HAP-1 (cell line): ENCODE data around the gene OMG.
"Not testable (repeated sequence)": the region's sequence is repeated elsewhere in the genome, so short reads cannot be mapped to it uniquely, and the experiment has no call there.

Source experiments
- DNase-seq, 2 experiments: peaks; one replicate each; pipeline ENCODE4 v3.0.0-alpha.2; 2016 to 2020; ENCODE audit warnings: low spot score in 2 of 2
- H3K27me3 ChIP-seq: fragments of 250-450 bp; sonication (Bioruptor Pico); 2 replicates; pipeline ENCODE4 v1.5.1; 2020; ENCODE audit warnings: low read depth, mild to moderate bottlenecking, moderate library complexity
- H3K36me3 ChIP-seq: fragments of 250-450 bp; sonication (Bioruptor Pico); replicated peaks from 2 replicates; pipeline ENCODE4 v1.5.1; 2020; ENCODE audit warnings: mild to moderate bottlenecking
- H3K4me1 ChIP-seq: fragments of 250-450 bp; sonication (Bioruptor Pico); 2 replicates; pipeline ENCODE4 v1.5.1; 2020; ENCODE audit warnings: mild to moderate bottlenecking
- H3K4me3 ChIP-seq: fragments of 250-450 bp; sonication (Bioruptor Pico); 2 replicates; pipeline ENCODE4 v1.5.1; 2020; ENCODE audit warnings: mild to moderate bottlenecking, moderate library complexity
- H3K9me3 ChIP-seq: fragments of 250-450 bp; sonication (Bioruptor Pico); 2 replicates; pipeline ENCODE4 v1.5.1; 2020; ENCODE audit warnings: mild to moderate bottlenecking, moderate library complexity
- in situ Hi-C: fragments of 300-500 bp; cut with MboI; formaldehyde crosslinking; loops from 3 replicates; pipeline ENCODE4 v1.14.3; 2020; ENCODE audit warnings: low sequenced_read_pairs, inconsistent platforms, mixed read lengths

Gene OMG

GRCh38 chr17:31294231-31294630, 2.8 kb downstream of the OMG start:
- in situ Hi-C loops: no loop called here
- peak in 1 of 2 experiments; percentile 21 for DNase-seq
- Histone ChIP-seq H3K4me1 (peaks cover 41% of the 10 kb centered on the region), H3K36me3 (no peaks in the 10 kb centered on the region), H3K9me3 (no peaks in the 10 kb centered on the region), H3K27me3 (no peaks in the 10 kb centered on the region), H3K4me3 (no peak overlapping the region)

- H3K4me3 ChIP-seq: no peak overlapping the region
- H3K9me3 ChIP-seq: no peaks in the 10 kb centered on the region
- no peaks in the 10 kb centered on the region for H3K27me3 ChIP-seq
- H3K4me1 ChIP-seq: peaks cover 41% of the 10 kb centered on the region
- DNase-seq: no peak
- in situ Hi-C loops: no loop called here
- H3K36me3 ChIP-seq: no peaks in the 10 kb centered on the region
These were observed 3.5 kb downstream of the OMG start for GRCh38 chr17:31293581-31293980.

DNA sequence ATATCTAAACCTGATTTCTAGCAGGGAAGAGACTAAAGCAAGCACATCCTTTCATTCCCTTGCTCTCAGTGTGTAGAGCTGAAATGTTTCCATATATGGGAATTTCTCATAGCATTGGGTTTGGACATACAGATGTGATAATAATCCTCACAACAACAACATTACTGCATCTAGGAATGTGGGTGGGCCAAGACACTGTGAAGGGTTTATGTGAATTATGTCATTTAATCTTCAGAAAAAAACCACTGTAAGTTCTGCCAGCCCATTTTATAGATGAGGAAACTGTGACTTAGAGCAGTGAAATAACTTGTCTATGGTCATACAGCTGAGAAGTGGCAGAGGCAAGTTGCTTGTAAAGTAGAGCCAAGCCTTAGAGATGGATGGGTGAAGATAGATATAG, 5.2 kb downstream of the OMG start:
- Histone ChIP-seq H3K27me3 (no peaks in the 10 kb centered on the region), H3K4me3 (no peak overlapping the region), H3K4me1 (peaks cover 35% of the 10 kb centered on the region), H3K9me3 (no peaks in the 10 kb centered on the region), H3K36me3 (no peaks in the 10 kb centered on the region)
- DNase-seq: no peak
- in situ Hi-C loops: no loop called here

- no peaks in the 10 kb centered on the region for H3K27me3 ChIP-seq
- no peaks in the 10 kb centered on the region for H3K9me3 ChIP-seq
- no peak overlapping the region for H3K4me3 ChIP-seq
- no peaks in the 10 kb centered on the region for H3K36me3 ChIP-seq
- no peak for DNase-seq
- in situ Hi-C loops: no loop called here
- peaks cover 17% of the 10 kb centered on the region for H3K4me1 ChIP-seq
These were observed 7.2 kb downstream of the OMG start for GRCh38 chr17:31289790-31290189.

DNA sequence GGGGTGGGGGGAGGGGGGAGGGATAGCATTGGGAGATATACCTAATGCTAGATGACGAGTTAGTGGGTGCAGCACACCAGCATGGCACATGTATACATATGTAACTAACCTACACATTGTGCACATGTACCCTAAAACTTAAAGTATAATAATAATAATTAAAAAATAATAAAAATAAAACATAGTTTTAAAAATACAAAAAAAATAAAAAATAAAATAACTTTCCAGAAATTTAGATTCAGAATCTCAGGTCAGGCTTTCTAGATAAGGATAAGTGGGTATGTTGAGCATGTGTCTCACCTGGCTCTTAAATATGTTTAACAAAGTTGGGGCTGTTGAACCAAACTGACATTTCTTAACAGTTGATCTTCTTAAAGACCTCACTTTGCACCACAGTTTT, 9.1 kb downstream of the OMG start:
- H3K4me1 ChIP-seq, H3K36me3 ChIP-seq, DNase-seq, H3K27me3 ChIP-seq, H3K9me3 ChIP-seq, H3K4me3 ChIP-seq, in situ Hi-C loops: not testable (repeated sequence)

DNA sequence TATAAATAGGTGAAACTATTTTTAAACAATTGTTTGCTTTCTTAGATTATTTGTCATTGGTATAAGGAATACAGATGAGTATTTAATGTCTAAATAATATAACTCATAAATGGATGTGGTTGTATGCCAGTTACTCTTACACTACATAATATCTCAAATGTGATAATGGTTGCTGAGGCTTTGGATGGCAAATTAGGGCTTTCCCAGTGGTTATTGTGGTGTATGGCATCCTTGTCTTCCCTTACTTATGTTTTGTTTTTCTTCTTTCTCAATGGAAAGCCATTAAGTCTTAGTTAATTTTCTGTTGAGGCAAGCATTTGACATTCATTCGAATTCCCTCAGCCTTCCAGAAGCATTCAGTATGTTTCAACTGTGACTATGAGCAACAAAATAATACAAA, 10.5 kb downstream of the OMG start:
- in situ Hi-C loops: no loop called here
- no peak for DNase-seq
- no peaks in the 10 kb centered on the region for H3K4me1 ChIP-seq
- no peaks in the 10 kb centered on the region for H3K9me3 ChIP-seq
- H3K4me3 ChIP-seq: no peak overlapping the region
- no peaks in the 10 kb centered on the region for H3K27me3 ChIP-seq
- no peaks in the 10 kb centered on the region for H3K36me3 ChIP-seq

DNA sequence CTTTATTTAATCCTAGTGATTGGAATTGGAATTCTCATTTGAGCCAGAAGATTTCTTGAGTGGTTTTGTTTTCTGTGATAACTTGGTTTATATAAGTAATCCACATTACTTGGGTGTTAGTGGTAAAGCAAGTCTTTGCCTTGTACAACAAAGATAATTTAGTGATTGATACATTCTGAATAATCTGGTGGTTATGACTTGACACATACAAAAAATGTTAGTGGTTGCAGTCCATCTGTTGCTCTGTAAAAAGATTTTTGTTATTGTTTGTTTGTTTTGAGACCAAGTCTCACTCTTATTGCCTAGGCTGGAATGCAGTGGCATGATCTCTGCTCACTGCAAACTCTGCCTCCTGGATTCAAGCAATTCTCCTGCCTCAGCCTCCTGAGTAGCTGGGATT, 13.2 kb downstream of the OMG start:
- no peaks in the 10 kb centered on the region for H3K9me3 ChIP-seq
- DNase-seq: no peak

DNA sequence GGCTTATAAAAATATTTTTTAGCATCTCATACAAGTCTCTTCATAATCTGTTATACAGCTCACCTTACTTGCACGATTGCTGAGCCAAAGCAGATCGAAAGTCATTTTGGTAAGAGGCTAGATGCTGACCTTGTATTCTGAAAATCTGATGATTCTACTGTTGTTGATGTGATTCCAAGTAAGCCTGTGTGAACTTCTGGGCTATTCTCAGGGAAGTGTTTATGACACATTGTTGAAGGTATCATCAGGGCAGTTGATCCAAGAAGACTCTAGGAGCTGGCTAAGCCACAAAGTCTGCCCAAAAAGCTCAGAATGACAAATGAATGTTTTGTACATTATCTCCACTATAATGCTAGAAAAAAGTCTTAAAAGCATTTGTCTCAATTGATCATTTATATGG, 16.0 kb downstream of the OMG start:
- in situ Hi-C loops: no loop called here
- no peaks in the 10 kb centered on the region for H3K27me3 ChIP-seq
- no peak overlapping the region for H3K4me3 ChIP-seq
- H3K9me3 ChIP-seq: no peaks in the 10 kb centered on the region
- H3K36me3 ChIP-seq: 0 out of 2 replicates have a peak, but pooled peaks cover 4% of the 10 kb centered on the region
- H3K4me1 ChIP-seq: peaks cover 12% of the 10 kb centered on the region
- no peak for DNase-seq

More for the DNA sequence above, 13.2 kb downstream of the OMG start:
- no peaks in the 10 kb centered on the region for H3K36me3 ChIP-seq
- in situ Hi-C loops: no loop called here
- H3K4me3 ChIP-seq: no peak overlapping the region
- no peaks in the 10 kb centered on the region for H3K27me3 ChIP-seq
- peaks cover 10% of the 10 kb centered on the region for H3K4me1 ChIP-seq

DNA sequence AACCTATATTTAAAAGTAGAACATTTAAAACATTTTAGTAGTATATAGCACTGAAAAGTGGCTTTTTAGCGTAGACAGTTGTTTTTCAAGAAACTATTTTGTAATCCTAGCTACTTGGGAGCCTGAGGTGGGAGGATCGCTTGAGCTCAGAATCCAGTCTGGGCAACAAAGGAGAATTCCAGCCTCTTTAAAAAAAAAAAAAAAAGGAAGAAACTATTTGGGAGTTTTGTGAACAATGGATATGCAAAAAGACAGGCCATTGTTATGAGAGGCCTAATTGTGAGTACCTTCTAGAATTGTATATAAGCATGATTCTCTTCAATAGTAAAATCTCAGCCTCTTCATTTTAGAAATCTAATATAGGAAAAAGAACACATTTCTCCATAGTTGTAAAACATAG, 17.6 kb downstream of the OMG start:
- in situ Hi-C loops: no loop called here
- no peaks in the 10 kb centered on the region for H3K27me3 ChIP-seq
- H3K36me3 ChIP-seq: 0 out of 2 replicates have a peak, but pooled peaks cover 4% of the 10 kb centered on the region
- no peaks in the 10 kb centered on the region for H3K9me3 ChIP-seq
- H3K4me1 ChIP-seq: peaks cover 12% of the 10 kb centered on the region
- DNase-seq: peak; percentile 24 to 62
- H3K4me3 ChIP-seq: no peak overlapping the region

DNA sequence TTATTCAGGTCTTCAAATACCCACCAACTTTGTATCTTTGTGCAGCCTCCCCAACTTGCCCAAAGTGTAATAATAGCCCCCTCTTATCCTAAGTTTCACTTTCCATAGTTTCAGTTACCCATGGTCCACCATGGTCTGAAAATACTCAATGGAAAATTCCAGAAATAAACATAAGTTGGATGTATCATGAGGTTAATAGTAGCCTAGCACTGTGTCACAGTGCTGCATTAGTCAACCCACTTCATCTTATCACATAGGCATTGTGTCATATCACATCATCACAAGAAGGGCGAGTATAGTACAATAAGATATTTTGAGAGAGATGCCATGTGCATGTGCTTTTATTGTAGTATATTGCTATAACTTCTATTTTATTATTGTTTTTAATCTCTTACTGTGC, 21.9 kb downstream of the OMG start:
- Histone ChIP-seq H3K9me3 (no peaks in the 10 kb centered on the region), H3K27me3 (no peaks in the 10 kb centered on the region), H3K4me3 (no peak overlapping the region), H3K4me1 (peaks cover 12% of the 10 kb centered on the region), H3K36me3 (peaks cover 8% of the 10 kb centered on the region)
- DNase-seq: no peak
- in situ Hi-C loops: no loop called here

DNA sequence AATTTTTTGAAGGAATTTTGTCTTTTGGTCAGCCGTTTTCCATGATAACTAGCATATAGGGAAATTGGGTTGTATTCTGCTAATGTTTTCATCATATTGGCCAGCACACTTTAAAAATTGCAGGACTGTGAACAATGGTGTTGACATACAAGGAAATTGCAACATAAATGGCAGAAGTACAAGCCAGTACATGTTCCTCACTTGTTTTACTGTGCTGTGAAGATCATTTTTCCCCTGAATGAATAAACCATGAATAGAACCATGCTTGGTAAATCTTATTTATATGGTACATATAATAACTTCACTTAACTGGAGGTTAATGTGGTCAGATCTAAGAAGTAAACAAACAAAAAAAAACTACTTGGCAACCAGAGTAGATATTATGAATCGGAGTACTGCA, 22.8 kb downstream of the OMG start:
- Histone ChIP-seq H3K4me1 (peaks cover 15% of the 10 kb centered on the region), H3K4me3 (no peak overlapping the region), H3K27me3 (no peaks in the 10 kb centered on the region), H3K9me3 (no peaks in the 10 kb centered on the region), H3K36me3 (peaks cover 10% of the 10 kb centered on the region)
- DNase-seq: no peak
- in situ Hi-C loops: no loop called here

DNA sequence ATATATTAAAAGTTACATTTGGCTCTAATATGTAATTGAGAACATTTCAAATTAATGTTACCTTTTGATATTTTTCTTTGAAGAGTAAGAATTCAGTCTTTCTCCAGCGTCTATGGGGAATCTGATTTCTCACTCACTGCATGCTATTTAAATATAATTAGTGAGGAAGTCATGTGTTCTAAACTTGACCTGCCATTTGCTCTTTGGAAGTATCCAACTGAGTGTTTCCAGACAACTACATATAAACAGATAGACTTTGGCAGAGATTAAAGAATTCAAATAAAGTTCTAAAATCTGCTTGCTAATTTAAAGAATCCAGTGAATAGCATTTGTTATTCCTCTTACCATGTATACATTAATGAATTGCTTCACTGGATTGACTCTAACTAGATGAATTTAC, 23.5 kb downstream of the OMG start:
- peaks cover 15% of the 10 kb centered on the region for H3K4me1 ChIP-seq
- in situ Hi-C loops: no loop called here
- H3K4me3 ChIP-seq: no peak overlapping the region
- H3K36me3 ChIP-seq: peaks cover 10% of the 10 kb centered on the region
- H3K27me3 ChIP-seq: no peaks in the 10 kb centered on the region
- H3K9me3 ChIP-seq: no peaks in the 10 kb centered on the region
- no peak for DNase-seq

DNA sequence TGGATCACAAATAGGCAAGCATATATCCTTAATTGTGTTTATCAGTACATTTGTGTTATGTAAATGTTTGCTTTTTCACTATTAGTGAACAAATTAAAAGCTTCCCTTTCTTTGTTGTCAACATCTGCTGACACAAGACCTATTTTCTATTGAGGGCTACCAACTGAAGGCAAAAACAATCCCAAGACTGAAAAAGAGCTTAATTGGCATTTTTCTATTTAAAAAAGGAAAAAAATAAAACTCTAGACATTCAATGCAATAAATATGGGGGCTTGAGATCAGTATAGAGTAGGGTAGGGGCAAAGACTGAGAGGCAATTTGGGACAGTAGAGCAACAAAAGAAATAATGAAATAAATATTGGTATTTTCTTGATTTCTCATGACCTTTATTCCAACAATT, 24.2 kb downstream of the OMG start:
- no peak for DNase-seq
- Histone ChIP-seq H3K36me3 (peaks cover 12% of the 10 kb centered on the region), H3K27me3 (no peaks in the 10 kb centered on the region), H3K4me1 (peaks cover 15% of the 10 kb centered on the region), H3K4me3 (no peak overlapping the region), H3K9me3 (no peaks in the 10 kb centered on the region)
- in situ Hi-C loops: no loop called here

DNA sequence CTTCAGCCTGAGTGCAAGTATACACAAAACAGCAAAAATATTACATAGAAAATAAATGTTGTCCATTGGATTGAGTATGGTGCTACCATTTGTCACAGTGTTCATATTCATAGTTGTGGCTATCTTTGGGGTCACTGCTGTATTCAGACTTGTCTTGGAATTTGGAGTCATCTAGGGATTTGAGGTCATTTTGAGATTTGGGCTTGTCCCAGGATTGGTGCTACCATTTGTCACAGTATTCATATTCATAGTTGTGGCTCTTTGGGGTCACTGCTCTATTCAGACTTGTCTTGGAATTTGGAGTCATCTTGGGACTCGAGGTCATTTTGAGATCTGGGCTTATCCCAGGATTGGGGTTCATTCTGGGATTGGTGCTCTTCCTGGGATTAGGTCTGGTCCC, 24.8 kb downstream of the OMG start:
- DNase-seq: no peak
- in situ Hi-C loops: no loop called here
- Histone ChIP-seq H3K27me3 (no peaks in the 10 kb centered on the region), H3K36me3 (peaks cover 12% of the 10 kb centered on the region), H3K9me3 (no peaks in the 10 kb centered on the region), H3K4me3 (no peak overlapping the region), H3K4me1 (peaks cover 15% of the 10 kb centered on the region)

- in situ Hi-C loops: no loop called here
- peaks cover 15% of the 10 kb centered on the region for H3K4me1 ChIP-seq
- peak in 1 of 2 experiments; percentile 56 for DNase-seq
- H3K27me3 ChIP-seq: no peaks in the 10 kb centered on the region
- H3K9me3 ChIP-seq: no peaks in the 10 kb centered on the region
- no peak overlapping the region for H3K4me3 ChIP-seq
- H3K36me3 ChIP-seq: peaks cover 26% of the 10 kb centered on the region
These were observed 27.5 kb downstream of the OMG start for GRCh38 chr17:31269578-31269983.
